Measurements from ENCODE around the gene CCDC43. TPM values are rescaled to one million over a fixed set of nuclear protein-coding genes. Genes with fewer than 3 reads are reported as not detected.

Gene CCDC43
- total and polyA plus RNA-seq, 4 experiments from 2014 or later: 10.7 to 18.8 (median 16.0) TPM

DNA sequence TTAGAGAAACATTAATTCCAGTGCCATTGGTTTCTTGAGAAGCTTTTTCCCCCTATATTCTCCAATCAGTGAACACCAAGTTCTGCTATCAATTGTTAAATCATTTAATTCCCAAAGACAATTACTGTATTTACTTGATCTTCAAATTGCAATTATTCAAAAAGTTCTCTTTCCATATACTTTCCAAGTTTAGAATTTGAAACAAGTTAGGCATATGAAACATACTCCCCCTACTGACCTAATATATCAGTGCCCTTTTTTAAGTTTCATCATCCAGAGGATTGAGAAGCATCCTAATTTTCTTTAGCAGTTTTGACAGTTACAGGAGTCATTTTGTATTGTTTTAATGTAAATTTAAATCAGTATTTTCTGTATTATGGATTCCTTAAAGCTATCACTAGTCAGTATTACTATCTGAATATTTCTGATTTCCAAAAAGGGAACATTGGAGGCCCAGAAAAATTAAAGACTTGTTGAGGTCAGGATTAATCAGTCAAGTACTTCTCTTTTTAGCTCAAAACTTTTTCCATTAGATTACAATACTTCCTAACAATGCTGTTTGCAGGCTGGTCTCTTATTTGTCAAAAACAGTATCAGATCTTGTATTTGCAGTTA, 17.0 kb downstream of the CCDC43 start:
- Histone ChIP-seq H3K9me3 (ENCODE audit: control insufficient read depth in 1 of 2, low read length in 2 of 2) (no peaks in the 10 kb centered on the region), H3K27me3 (ENCODE audit: insufficient read depth, low read length) (no peaks in the 10 kb centered on the region), H3K27ac (ENCODE audit: low read depth, low read length) (no peak overlapping the region), H3K36me3 (ENCODE audit: insufficient read depth, low read length) (no peaks in the 10 kb centered on the region), H3K4me1 (ENCODE audit: insufficient read depth, low read length) (no peaks in the 10 kb centered on the region), H3K4me3 (ENCODE audit: low read length in 2 of 2) (no peak overlapping the region)
- intact Hi-C loops (cut with micrococcal nuclease): loop anchor here (1.0 kb wide), 1 partner anchor 139 kb away; no protein-coding TSS in a partner anchor
- H3K27ac Mint-ChIP-seq: no peak overlapping the region
- H3K4me3 Mint-ChIP-seq: no peak overlapping the region
- H3K36me3 Mint-ChIP-seq: peaks cover 4 to 8% of the 10 kb centered on the region in 2 donors
- H3K4me1 Mint-ChIP-seq: no peaks in the 10 kb centered on the region
- H3K9me3 Mint-ChIP-seq: no peaks in the 10 kb centered on the region
- CTCF ChIA-PET (ENCODE audit: partially characterized antibody): interaction anchor here (1.3 to 3.1 kb wide), 2 partner anchors 16 to 139 kb away, joined by 4 to 10 read pairs; no protein-coding TSS in a partner anchor
- peaks cover 0 to 2% of the 10 kb centered on the region in 2 donors for H3K27me3 Mint-ChIP-seq
- DNase-seq: no peak
- POLR2A ChIA-PET (ENCODE audit: partially characterized antibody): no interaction called here

DNA sequence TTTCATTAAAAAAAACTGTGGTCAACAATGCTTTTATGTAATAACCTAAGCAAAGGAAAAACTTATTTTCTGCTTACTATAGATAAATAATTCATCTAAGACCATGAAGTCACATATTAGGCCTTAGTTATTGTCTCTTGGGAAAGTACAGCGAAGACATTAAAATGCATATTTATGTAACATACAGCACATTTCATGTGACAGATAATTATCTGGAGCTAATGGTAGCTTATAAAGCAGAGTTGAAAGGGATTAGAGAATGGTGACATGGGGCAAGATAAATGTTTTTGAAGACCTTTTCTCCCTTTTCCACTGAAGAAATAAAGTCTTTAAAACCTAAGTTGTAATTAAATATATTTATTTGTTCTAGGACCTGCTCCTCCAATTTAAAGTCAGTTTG, 23.6 kb downstream of the CCDC43 start:
- Mint-ChIP-seq H3K36me3 (no peaks in the 10 kb centered on the region), H3K4me3 (no peak overlapping the region), H3K9me3 (no peaks in the 10 kb centered on the region), H3K27me3 (peaks cover 2 to 7% of the 10 kb centered on the region in 2 donors), H3K4me1 (no peaks in the 10 kb centered on the region), H3K27ac (no peak overlapping the region)
- ChIA-PET CTCF (ENCODE audit: partially characterized antibody) (interaction anchor here (1.0 kb wide), 1 partner anchor 132 kb away, joined by 3 read pairs; no protein-coding TSS in a partner anchor), POLR2A (ENCODE audit: partially characterized antibody) (no interaction called here)
- Histone ChIP-seq H3K4me1 (ENCODE audit: insufficient read depth, low read length) (no peaks in the 10 kb centered on the region), H3K36me3 (ENCODE audit: insufficient read depth, low read length) (no peaks in the 10 kb centered on the region), H3K27me3 (ENCODE audit: insufficient read depth, low read length) (no peaks in the 10 kb centered on the region), H3K9me3 (ENCODE audit: control insufficient read depth in 1 of 2, low read length in 2 of 2) (no peaks in the 10 kb centered on the region), H3K27ac (ENCODE audit: low read depth, low read length) (no peak overlapping the region), H3K4me3 (ENCODE audit: low read length in 2 of 2) (no peak overlapping the region)
- DNase-seq: no peak
- intact Hi-C loops (cut with micrococcal nuclease): no loop called here

DNA sequence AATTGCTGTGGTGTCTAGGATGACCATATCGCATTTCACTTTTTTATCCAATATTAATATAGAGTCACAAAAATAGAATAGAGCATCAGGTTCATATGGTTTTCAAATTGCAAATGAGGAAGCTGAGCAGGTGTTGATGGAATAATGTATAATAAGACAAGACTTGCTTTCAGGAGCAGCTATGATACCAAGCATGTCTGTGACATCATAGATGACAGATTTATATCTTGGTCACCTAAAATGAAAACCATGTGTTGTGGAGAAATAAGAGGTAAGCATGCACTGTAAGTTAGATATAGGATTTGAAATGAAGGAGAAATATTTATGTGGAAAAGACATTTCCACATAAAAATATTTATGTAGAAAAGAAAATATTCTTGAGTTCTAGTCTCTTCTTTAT, 24.7 kb downstream of the CCDC43 start:
- no peak for DNase-seq
- H3K9me3 ChIP-seq (ENCODE audit: control insufficient read depth in 1 of 2, low read length in 2 of 2): no peaks in the 10 kb centered on the region
- no peak overlapping the region for H3K4me3 ChIP-seq (ENCODE audit: low read length in 2 of 2)
- POLR2A ChIA-PET (ENCODE audit: partially characterized antibody): no interaction called here
- H3K36me3 ChIP-seq (ENCODE audit: insufficient read depth, low read length): no peaks in the 10 kb centered on the region
- H3K4me1 ChIP-seq (ENCODE audit: insufficient read depth, low read length): no peaks in the 10 kb centered on the region
- H3K27ac ChIP-seq (ENCODE audit: low read depth, low read length): no peak overlapping the region
- no peaks in the 10 kb centered on the region for H3K4me1 Mint-ChIP-seq
- H3K4me3 Mint-ChIP-seq: no peak overlapping the region
- H3K36me3 Mint-ChIP-seq: no peaks in the 10 kb centered on the region
- no peaks in the 10 kb centered on the region for H3K9me3 Mint-ChIP-seq
- H3K27me3 ChIP-seq (ENCODE audit: insufficient read depth, low read length): no peaks in the 10 kb centered on the region
- H3K27ac Mint-ChIP-seq: no peak overlapping the region
- H3K27me3 Mint-ChIP-seq: peaks cover 2 to 7% of the 10 kb centered on the region in 2 donors
- CTCF ChIA-PET (ENCODE audit: partially characterized antibody): interaction anchor here (0.6 to 1.0 kb wide), 2 partner anchors 120 to 131 kb away, joined by 3 read pairs; no protein-coding TSS in a partner anchor
- intact Hi-C loops (cut with micrococcal nuclease): no loop called here

DNA sequence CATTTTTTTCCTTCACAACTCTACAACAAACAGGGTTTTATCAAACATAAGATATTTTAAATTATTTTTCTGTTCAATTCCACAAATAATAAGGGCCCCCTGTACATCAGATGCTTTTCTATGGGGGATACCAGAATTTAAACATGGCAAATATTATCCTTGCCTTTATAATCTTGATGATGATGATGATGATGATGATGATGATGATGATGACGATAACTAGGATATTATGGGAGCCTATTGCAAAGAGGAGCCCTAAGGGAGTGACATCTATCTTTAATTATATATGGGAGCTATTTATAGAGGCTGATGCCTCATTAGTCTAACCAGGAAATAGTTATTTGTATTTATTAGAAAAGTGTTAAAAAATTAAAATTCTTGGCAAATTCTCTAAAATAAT, 26.5 kb downstream of the CCDC43 start:
- no peak overlapping the region for H3K4me3 Mint-ChIP-seq
- DNase-seq: no peak
- no peaks in the 10 kb centered on the region for H3K4me1 Mint-ChIP-seq
- Histone ChIP-seq H3K27ac (ENCODE audit: low read depth, low read length) (no peak overlapping the region), H3K9me3 (ENCODE audit: control insufficient read depth in 1 of 2, low read length in 2 of 2) (no peaks in the 10 kb centered on the region), H3K36me3 (ENCODE audit: insufficient read depth, low read length) (no peaks in the 10 kb centered on the region), H3K4me3 (ENCODE audit: low read length in 2 of 2) (no peak overlapping the region), H3K27me3 (ENCODE audit: insufficient read depth, low read length) (no peaks in the 10 kb centered on the region), H3K4me1 (ENCODE audit: insufficient read depth, low read length) (no peaks in the 10 kb centered on the region)
- ChIA-PET POLR2A (ENCODE audit: partially characterized antibody) (no interaction called here), CTCF (ENCODE audit: partially characterized antibody) (no interaction called here)
- H3K9me3 Mint-ChIP-seq: no peaks in the 10 kb centered on the region
- intact Hi-C loops (cut with micrococcal nuclease): no loop called here
- H3K36me3 Mint-ChIP-seq: no peaks in the 10 kb centered on the region
- peaks cover 2 to 7% of the 10 kb centered on the region in 2 donors for H3K27me3 Mint-ChIP-seq
- no peak overlapping the region for H3K27ac Mint-ChIP-seq

DNA sequence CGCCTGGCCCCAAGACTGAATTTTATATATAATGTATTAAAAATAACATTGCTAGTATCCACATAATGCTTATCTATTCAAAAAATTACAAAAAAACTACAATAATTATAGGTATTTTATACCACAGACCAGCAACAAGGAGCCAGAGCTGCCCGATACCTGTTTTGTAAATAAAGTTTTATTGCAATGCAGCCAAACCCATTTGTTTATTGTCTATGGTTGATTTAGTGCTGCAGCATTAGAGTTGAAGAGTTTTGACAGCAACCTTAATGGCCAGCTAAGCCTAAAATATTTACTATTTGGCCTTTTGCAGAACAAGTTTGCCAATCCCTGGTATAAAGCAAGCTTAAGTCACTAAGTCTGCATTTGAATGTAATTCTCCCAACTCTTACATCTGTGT, 27.7 kb downstream of the CCDC43 start:
- ChIA-PET POLR2A (ENCODE audit: partially characterized antibody) (no interaction called here), CTCF (ENCODE audit: partially characterized antibody) (no interaction called here)
- DNase-seq: no peak
- Histone ChIP-seq H3K9me3 (ENCODE audit: control insufficient read depth in 1 of 2, low read length in 2 of 2) (no peaks in the 10 kb centered on the region), H3K4me1 (ENCODE audit: insufficient read depth, low read length) (no peaks in the 10 kb centered on the region), H3K27me3 (ENCODE audit: insufficient read depth, low read length) (no peaks in the 10 kb centered on the region), H3K36me3 (ENCODE audit: insufficient read depth, low read length) (no peaks in the 10 kb centered on the region), H3K4me3 (ENCODE audit: low read length in 2 of 2) (no peak overlapping the region), H3K27ac (ENCODE audit: low read depth, low read length) (no peak overlapping the region)
- Mint-ChIP-seq H3K36me3 (peaks cover 0 to 2% of the 10 kb centered on the region in 2 donors), H3K4me1 (peaks cover 2 to 7% (median 3%) of the 10 kb centered on the region in 4 donors), H3K4me3 (peak overlapping the region in 1 of 8 donors; percentile 68), H3K27ac (no peak overlapping the region), H3K9me3 (peaks cover 0 to 3% (median 0%) of the 10 kb centered on the region in 8 donors), H3K27me3 (peaks cover 3 to 10% of the 10 kb centered on the region in 2 donors)
- intact Hi-C loops (cut with micrococcal nuclease): no loop called here

DNA sequence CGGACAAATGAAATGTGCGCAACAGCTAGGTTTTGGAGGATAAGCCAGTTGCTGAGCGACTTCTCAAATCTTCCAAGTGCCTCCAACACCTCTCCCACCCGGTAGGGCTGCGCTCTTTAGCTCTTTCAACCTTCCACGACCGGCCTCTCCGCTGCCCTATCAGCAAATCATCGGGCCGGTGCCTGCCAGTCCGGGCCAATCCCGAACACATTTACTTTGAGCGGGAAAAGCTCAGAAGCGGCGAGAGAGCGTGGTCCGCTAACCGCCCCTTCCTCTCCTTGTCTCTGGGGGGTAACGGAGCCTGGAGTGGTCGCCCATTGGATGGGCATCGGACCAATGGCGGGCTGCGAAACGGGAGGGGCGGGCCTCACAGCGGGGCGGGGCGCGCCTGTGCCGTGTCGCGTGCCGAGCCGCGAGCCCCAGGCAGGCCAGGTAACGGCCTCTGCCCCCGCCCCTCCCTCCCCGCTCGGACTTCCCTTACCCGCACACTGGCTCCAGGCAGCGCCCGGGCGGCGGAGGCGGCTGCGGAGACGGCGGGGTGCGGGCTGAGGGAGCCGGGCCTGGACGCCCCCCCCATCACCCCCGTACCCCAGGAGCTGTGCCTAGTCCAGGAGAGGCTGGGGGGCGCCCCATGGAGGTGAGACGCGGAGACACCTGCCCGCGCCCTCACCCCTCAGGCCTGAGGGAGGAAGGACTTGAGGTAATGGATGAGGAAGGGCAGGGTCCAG, 33.4 kb downstream of the CCDC43 start, which contains the start of gene MEIOC:
Gene MEIOC (plus strand): TSS at position 486 of the 728 bp plus-strand sequence. CDS start 146 bp downstream, at position 632.
- Histone ChIP-seq H3K9me3 (ENCODE audit: control insufficient read depth in 1 of 2, low read length in 2 of 2) (no peaks in the 10 kb centered on the region), H3K27me3 (ENCODE audit: insufficient read depth, low read length) (no peaks in the 10 kb centered on the region), H3K36me3 (ENCODE audit: insufficient read depth, low read length) (no peaks in the 10 kb centered on the region), H3K4me3 (ENCODE audit: low read length in 2 of 2) (no peak within 1 kb of the TSS), H3K27ac (ENCODE audit: low read depth, low read length) (no peak within 1 kb of the TSS), H3K4me1 (ENCODE audit: insufficient read depth, low read length) (no peaks in the 10 kb centered on the region)
- ChIA-PET CTCF (ENCODE audit: partially characterized antibody) (interaction anchor here (1.0 kb wide), 1 partner anchor 120 kb away, joined by 3 read pairs; no protein-coding TSS in a partner anchor), POLR2A (ENCODE audit: partially characterized antibody) (interaction anchor here (0.6 kb wide), 1 partner anchor 32 kb away, joined by 6 read pairs; no protein-coding TSS in a partner anchor)
- DNase-seq: peak in 2 of 5 donors; percentile 4 to 24
- H3K4me1 Mint-ChIP-seq: peaks cover 2 to 12% (median 5%) of the 10 kb centered on the region in 4 donors
- H3K27ac Mint-ChIP-seq: peak within 1 kb of the TSS in 1 of 7 donors; percentile 22
- H3K4me3 Mint-ChIP-seq: peak within 1 kb of the TSS; percentile 48 to 80 (median 72)
- H3K9me3 Mint-ChIP-seq: peaks cover 0 to 4% (median under 1%) of the 10 kb centered on the region in 8 donors
- intact Hi-C loops (cut with micrococcal nuclease): no loop called here
- peaks cover 16 to 23% of the 10 kb centered on the region in 2 donors for H3K27me3 Mint-ChIP-seq
- H3K36me3 Mint-ChIP-seq: peaks cover 0 to 2% of the 10 kb centered on the region in 2 donors

DNA sequence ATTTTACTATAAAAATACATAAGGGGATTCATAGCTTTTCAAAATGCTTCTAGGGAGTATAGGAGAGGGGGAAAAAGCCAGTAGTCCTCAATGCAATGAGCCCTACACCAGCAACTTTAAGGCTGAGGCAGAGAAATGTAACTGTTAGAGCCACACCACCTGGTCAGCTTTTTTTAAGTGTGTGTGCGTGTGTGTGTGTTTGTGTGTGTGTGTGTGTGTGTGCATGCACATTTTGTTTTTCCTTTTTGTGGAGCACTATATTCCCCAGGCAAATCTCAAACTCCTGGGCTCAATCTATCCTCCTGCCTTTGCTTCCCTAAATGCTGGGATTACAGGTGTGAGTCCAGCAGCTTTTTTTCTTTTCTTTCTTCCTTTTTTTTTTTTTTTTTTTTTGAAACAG, 35.6 kb downstream of the CCDC43 start:
- Histone ChIP-seq H3K27me3 (ENCODE audit: insufficient read depth, low read length) (no peaks in the 10 kb centered on the region), H3K27ac (ENCODE audit: low read depth, low read length) (no peak overlapping the region), H3K4me1 (ENCODE audit: insufficient read depth, low read length) (no peaks in the 10 kb centered on the region), H3K36me3 (ENCODE audit: insufficient read depth, low read length) (no peaks in the 10 kb centered on the region), H3K4me3 (ENCODE audit: low read length in 2 of 2) (no peak overlapping the region), H3K9me3 (ENCODE audit: control insufficient read depth in 1 of 2, low read length in 2 of 2) (no peaks in the 10 kb centered on the region)
- Mint-ChIP-seq H3K27ac (peak overlapping the region in 1 of 7 donors; percentile 55), H3K27me3 (peaks cover 28% of the 10 kb centered on the region in 2 donors), H3K9me3 (peaks cover 0 to 4% (median under 1%) of the 10 kb centered on the region in 8 donors), H3K36me3 (peaks cover 0 to 2% of the 10 kb centered on the region in 2 donors), H3K4me3 (no peak overlapping the region), H3K4me1 (peaks cover 2 to 12% (median 5%) of the 10 kb centered on the region in 4 donors)
- CTCF ChIA-PET (ENCODE audit: partially characterized antibody): no interaction called here
- no peak for DNase-seq
- POLR2A ChIA-PET (ENCODE audit: partially characterized antibody): no interaction called here
- intact Hi-C loops (cut with micrococcal nuclease): no loop called here
